A549 (cell line): Measurements from ENCODE around the gene CLEC4M.

Experiments
- CEBPB ChIP-seq, 2 experiments: fragments of >200 bp in 1 of 2; sonication (Bioruptor Twin) in 1 of 2; formaldehyde crosslinking in 1 of 2; IDR thresholded peaks; 2 replicates each; pipeline ENCODE4 v1.6.1; 2012 to 2016
- TF ChIP-seq, protein P1 (sequence below): fragments of 150-350 bp; IDR thresholded peaks from 2 replicates; pipeline ENCODE4 v1.6.1; 2014; ENCODE audit warnings: low read depth, mild to moderate bottlenecking, low read length

DNA sequence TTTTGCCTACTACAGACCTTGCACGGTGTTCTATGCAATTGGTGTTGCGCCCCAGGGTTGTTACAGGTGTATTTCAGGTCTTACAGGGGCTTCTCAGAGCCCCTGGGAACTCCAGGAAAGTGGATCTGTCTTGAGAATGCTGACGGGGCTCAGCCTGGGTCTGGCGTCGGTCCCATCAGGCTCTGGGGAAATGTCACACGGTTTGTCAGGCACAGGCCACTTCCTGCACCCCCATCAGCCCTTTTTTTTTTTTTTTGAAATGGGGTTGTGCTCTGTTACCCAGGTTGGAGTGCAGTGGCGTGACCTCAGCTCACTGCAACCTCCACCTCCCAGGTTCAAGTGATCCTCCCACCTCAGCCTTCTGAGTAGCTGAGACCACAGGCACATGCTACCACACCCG, 44.4 kb upstream of the CLEC4M start:
- TF ChIP-seq CEBPB (IDR thresholded peaks at IDR 0.05), result no peak
- TF ChIP-seq, protein P1, sequence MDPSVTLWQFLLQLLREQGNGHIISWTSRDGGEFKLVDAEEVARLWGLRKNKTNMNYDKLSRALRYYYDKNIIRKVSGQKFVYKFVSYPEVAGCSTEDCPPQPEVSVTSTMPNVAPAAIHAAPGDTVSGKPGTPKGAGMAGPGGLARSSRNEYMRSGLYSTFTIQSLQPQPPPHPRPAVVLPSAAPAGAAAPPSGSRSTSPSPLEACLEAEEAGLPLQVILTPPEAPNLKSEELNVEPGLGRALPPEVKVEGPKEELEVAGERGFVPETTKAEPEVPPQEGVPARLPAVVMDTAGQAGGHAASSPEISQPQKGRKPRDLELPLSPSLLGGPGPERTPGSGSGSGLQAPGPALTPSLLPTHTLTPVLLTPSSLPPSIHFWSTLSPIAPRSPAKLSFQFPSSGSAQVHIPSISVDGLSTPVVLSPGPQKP, result no peak
